HG03196 (cell line): Measurements from ENCODE around the gene TRIM26.
"Not testable (repeated sequence)": the region's sequence is repeated elsewhere in the genome, so short reads cannot be mapped to it uniquely, and the experiment has no call there.

Experiments used
- ATAC-seq: cut with Tn5 transposase; IDR thresholded peaks from one replicate; pipeline ENCODE4 v1.9.1; 2021; ENCODE audit not compliant: unreplicated experiment

TRIM26 gene

DNA sequence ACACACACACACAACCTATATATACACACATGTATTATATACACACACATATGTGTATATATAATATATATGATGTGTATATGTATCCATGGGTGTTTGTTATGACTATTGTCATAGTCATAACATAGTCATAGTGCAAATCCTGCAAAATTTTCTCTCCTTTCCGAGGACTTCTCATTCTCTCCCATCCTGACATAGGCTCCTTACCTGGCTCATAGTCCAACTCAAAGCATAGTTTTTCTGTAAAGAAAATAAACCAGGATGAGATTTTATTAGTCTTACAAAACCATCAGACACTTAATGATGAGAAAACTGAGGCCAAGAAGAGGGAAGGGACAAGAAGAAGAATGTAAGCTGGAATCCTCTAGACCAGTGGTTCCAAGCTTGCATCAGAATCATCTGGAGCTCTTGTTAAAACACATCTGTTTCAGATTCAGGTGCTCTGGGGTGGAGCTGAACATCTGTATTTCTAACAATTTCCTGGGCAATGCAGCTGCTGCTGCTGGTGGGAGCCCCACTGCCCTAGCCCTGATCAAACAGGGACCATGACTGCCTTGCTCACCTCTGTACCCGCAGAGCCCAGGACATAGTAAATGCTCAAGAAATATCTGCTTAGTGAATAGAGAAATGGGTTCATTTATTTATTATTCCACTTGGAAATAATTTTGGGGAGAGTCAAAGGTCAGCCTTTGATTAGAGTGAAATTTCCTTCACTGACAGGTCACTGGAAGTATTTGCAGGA, 57.5 kb downstream of the TRIM26 start:
- ATAC-seq: no peak

DNA sequence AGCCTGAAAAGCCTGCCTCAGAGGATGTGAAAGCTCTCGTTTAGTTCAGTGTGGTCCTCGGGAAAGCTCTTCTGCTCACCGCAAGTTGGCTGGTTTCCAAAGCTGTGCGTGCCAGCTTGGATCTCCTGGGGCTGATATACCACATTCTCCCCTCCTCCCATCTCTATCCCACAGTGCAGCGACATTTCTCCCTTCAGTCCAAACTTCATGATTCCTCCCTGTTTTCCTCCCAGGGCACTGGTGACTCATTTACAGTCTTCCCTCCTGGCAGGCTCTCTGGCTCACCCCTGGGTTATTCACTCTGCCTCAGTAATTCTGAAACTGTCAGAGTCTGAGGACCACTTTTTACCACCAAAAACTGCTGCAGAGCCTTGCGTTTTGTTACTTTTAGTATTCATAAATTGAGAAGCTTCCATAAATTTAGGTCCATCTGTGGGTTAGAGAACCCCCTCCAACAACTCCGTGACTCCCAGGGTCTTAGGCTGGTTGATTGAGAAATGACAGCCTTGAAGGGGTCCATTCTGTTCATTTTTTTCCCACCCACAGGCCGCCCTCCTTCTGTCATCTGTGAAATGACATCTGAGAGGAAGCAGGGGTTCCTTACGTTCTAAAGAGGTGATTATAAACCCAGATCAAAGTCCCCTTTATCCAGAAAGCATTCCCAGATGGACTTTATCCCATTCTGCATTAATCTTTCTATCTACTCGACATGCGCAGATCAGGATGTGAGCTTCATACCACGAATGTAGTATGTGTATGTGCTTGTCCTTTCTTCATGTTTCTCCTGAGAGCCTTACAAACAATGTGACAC, 58.3 kb downstream of the TRIM26 start:
- no peak for ATAC-seq

DNA sequence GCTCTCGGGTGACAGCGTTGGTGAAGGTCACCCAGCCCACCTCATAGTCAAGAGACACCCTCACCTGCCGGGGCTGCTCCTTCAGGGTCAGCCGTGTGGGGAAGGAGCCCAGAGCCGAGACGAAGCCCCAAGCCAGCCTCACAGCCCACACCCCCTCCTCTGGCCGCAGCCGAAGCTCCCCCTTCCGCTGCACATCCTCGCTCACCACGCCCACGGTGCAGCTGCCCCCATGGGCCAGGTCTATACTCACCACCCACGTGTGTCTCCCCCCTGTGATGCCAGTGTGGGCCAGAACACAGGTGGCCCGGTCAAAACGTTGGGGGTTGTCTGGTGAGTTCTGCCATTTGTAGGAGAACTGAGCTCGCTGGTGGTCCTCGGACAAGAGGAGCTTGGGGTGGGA, 59.1 kb downstream of the TRIM26 start:
- no peak for ATAC-seq

- ATAC-seq: no peak
Measured at GRCh38 chr6:30152910-30153610, 60.1 kb downstream of the TRIM26 start.

DNA sequence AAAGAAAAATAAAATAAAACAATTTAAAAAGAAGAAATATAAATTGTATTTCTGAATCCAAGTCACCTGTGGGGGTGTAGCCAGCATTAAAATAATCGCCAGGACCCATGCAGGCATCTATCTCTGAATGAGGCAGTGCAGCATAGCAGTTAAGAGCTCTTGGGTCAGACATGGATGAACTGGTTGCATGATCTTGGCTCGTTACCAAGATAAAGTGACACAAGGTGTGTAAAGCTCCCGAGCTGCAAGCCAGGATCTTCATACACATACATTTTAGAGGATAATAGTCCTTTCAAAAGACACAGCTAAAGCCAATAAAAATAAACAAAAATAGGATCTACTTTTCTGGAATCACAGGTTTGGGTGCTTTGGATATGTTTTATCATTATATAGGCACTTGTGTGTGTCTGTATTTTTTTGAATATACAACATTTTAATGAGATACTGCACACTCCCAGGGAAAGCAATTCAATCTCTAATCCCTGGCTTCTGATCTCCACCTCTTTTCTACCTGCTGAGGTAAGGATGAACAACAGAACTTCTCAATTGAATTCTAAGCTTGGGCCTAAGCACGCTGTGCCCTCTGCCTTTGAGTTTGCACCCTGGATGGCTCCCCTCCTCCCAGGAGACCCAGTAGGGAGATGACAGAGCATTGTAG, 61.1 kb downstream of the TRIM26 start:
- no peak for ATAC-seq

GRCh38 chr6:30151580-30151979, 61.6 kb downstream of the TRIM26 start:
- ATAC-seq: no peak

GRCh38 chr6:30150671-30151395, 62.4 kb downstream of the TRIM26 start:
- no peak for ATAC-seq

GRCh38 chr6:30149858-30150550, 63.2 kb downstream of the TRIM26 start:
- no peak for ATAC-seq

- no peak for ATAC-seq
Measured at GRCh38 chr6:30149234-30149633, 64.0 kb downstream of the TRIM26 start.

GRCh38 chr6:30147096-30147495, 66.1 kb downstream of the TRIM26 start:
- ATAC-seq: no peak

GRCh38 chr6:30145818-30146217, 67.4 kb downstream of the TRIM26 start:
- ATAC-seq: no peak

DNA sequence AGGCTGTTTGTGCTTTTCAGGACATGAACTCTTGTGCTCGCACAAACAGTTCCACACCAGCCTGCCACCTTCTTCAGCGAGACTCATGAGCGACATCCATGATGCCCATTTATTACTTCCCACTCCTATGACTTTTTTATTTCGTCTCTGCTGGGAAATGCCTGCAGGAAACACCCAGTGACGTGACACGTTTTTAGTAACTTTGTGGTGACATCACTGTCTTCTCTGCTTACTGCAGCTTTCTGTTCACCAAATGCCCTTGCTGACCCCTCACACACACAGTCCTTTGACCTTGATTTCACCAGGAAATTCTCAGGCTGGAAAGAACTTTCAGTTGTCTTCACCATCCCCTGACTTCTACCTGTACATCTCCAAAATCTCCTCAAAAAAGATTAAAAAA, 68.4 kb downstream of the TRIM26 start:
- no peak for ATAC-seq

- no peak for ATAC-seq
Measured at GRCh38 chr6:30143780-30144179, 69.4 kb downstream of the TRIM26 start.

GRCh38 chr6:30142665-30143064, 70.5 kb downstream of the TRIM26 start:
- ATAC-seq: no peak

DNA sequence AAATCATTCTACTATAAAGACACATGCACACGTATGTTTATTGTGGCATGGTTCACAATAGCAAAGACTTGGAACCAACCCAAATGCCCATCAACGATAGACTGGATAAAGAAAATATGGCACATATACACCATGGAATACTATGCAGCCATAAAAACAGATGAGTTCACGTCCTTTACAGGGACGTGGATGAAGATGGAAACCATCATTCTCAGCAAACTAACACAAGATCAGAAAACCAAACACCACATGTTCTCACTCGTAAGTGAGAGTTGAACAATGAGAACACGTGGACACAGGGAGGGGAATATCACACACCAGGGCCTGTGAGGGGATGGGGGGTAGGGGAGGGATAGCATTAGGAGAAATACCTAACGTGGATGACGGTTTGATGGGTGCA, 73.0 kb downstream of the TRIM26 start:
- ATAC-seq: not testable (repeated sequence)

DNA sequence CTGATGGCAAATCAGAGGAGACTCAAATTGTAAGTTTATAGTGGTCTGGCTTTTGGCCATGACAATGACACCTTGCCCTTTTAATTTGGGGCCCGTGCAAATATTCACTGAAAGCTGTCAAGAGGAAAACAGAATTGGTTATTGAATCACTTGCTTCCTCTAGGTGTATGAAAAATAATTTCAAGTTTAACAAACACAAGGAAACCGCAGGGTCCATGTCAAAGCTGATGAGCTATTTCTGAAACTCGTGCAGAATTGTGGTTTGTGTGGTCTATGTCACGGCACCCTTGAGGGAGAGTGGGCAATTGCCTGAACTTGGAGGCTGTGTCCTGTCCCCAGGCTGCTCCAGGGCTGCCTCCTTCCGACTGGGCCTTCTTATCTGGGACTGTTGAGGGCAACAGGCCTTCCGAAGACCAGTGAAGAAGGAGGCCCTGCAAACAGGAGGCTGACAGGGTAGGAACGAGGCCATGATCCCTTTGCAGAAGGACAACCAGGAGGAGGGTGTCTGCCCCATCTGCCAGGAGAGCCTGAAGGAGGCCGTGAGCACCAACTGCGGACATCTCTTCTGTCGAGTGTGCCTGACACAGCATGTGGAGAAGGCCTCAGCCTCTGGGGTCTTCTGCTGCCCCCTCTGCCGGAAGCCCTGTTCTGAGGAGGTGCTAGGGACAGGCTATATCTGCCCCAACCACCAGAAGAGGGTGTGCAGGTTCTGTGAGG, 76.5 kb downstream of the TRIM26 start:
- no peak for ATAC-seq

DNA sequence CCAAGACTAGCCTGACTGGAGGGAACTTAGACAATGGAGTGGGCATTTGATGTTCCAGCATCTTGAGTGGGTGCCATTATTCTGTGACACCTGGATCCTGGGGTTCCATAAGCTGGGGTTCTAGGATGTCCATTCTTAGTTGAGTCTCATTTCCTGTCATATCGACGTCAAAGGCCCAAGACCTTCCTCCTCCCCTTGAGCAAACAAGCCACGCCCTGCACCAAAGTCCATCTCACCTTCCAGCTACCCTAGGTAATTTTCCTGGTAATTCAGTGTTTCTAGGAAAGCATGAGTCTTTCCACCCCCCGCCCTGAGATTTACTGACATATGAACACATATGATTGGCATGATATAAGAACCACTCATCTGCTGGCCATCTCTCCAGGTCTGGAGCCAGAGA, 77.4 kb downstream of the TRIM26 start, which contains the start of gene TRIM40:
Gene TRIM40, plus strand, starts transcription at position 384 of the 400 bp plus-strand sequence. CDS start 897 bp downstream, outside the sequence.
- ATAC-seq: no peak

DNA sequence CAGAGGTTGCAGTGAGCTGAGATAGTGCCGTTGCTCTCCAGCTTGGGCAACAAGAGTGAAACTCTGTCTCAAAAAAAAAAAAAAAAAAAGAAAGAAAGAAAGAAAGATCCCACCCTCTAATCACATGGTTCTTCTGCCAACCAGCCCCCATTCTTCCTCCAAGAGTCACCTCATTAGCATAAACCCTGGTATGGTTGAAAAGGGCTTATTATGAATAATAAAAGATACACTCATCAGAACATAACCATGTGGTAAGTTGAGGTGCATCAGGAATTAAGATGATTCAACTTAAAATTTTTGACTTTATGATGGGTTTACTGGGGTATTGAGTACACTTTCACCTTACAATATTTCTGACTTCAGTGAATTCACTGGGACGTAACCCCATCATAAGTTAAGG, 78.1 kb downstream of the TRIM26 start:
- no peak for ATAC-seq
